BJ (cell line): Measurements from ENCODE around the gene DBN1. TPM values are rescaled to one million over a fixed set of nuclear protein-coding genes. Genes with fewer than 3 reads are reported as not detected.
A peak's percentile ranks its signal among the peaks of the same experiment; 100 is the strongest.
"Not testable (repeated sequence)": the region's sequence is repeated elsewhere in the genome, so short reads cannot be mapped to it uniquely, and the experiment has no call there.

ENCODE experiments used
- CTCF ChIA-PET: fragments of 350-600 bp; formaldehyde crosslinking; extraction: SDS; loops from one replicate; lab custom pipeline; 2021; ENCODE audit warnings: antibody characterized with exemption, inconsistent platforms; lab: Yijun Ruan, JAX
- POLR2A ChIA-PET: fragments of 300-600 bp; sonication (Branson Sonifier 250); formaldehyde crosslinking; extraction: SDS; loops from one replicate; lab custom pipeline; 2021; ENCODE audit warnings: antibody characterized with exemption; lab: Charles Lee
- DNase-seq: peaks from one replicate; pipeline ENCODE4 v3.0.0-alpha.2; 2011; ENCODE audit warnings: low read depth
- H3K27me3 ChIP-seq: 2 replicates; pipeline ENCODE4 v1.6.0; 2011; ENCODE audit warnings: low read length; ENCODE audit not compliant: control insufficient read depth, insufficient read depth
- H3K36me3 ChIP-seq: 2 replicates; pipeline ENCODE4 v1.5.1; 2011; ENCODE audit warnings: low read length; ENCODE audit not compliant: control insufficient read depth, insufficient read depth
- H3K4me3 ChIP-seq: 2 replicates; pipeline ENCODE4 v1.5.1; 2011; ENCODE audit warnings: low read depth, mild to moderate bottlenecking, control low read depth, low read length
- CTCF ChIP-seq: IDR thresholded peaks from 2 replicates; pipeline ENCODE4 v1.5.1; 2011; ENCODE audit warnings: low read depth, mild to moderate bottlenecking, control low read depth, inconsistent platforms, low read length, moderate library complexity; ENCODE audit not compliant: insufficient read depth
- polyA plus RNA-seq: library from polyadenylated mRNA; depleted of rRNA; stranded (reverse); fragments of >200 nt; gene quantifications from 2 replicates; pipeline ENCODE4 v1.2.3, GENCODE V29; 2011

The DBN1 gene
- polyA plus RNA-seq, 1 experiment, result 176 TPM

GRCh38 chr5:177489119-177489716 is 15.8 kb upstream of the DBN1 start:
- CTCF ChIA-PET, result interaction anchor here (0.9 to 3.4 kb wide), 3 partner anchors 11 to 32 kb away, joined by 4 to 16 read pairs (median 6); no protein-coding TSS in a partner anchor
- peaks cover 81% of the 10 kb centered on the region for H3K36me3 ChIP-seq
- POLR2A ChIA-PET, result no interaction called here

GRCh38 chr5:177487975-177488374 is 14.5 kb upstream of the DBN1 start:
- Histone ChIP-seq H3K27me3 (no peaks in the 10 kb centered on the region), H3K36me3 (peaks cover 84% of the 10 kb centered on the region), H3K4me3 (no peak overlapping the region)
- no peak for TF ChIP-seq CTCF
- POLR2A ChIA-PET, result no interaction called here
- DNase-seq, result no peak
- CTCF ChIA-PET, result interaction anchor here (1.8 to 4.0 kb wide), 3 partner anchors 7 to 12 kb away, joined by 6 to 21 read pairs (median 16); no protein-coding TSS in a partner anchor

More at GRCh38 chr5:177489119-177489716, 15.8 kb upstream of the DBN1 start:
- no peak overlapping the region for H3K4me3 ChIP-seq
- H3K27me3 ChIP-seq, result no peaks in the 10 kb centered on the region
- DNase-seq, result no peak
- 0 out of 2 replicates have a peak, but pooled peaks have one; percentile 9 for TF ChIP-seq CTCF

- Histone ChIP-seq H3K36me3 (peaks cover 80% of the 10 kb centered on the region), H3K4me3 (no peak overlapping the region), H3K27me3 (no peaks in the 10 kb centered on the region)
- CTCF ChIA-PET, result interaction anchor here (3.4 to 4.0 kb wide), 2 partner anchors 8 to 13 kb away, joined by 16 to 21 read pairs; no protein-coding TSS in a partner anchor
- no peak for TF ChIP-seq CTCF
- POLR2A ChIA-PET, result no interaction called here
- no peak for DNase-seq
Observed at GRCh38 chr5:177487144-177487543, 13.7 kb upstream of the DBN1 start.

GRCh38 chr5:177486256-177486655 is 12.8 kb upstream of the DBN1 start:
- ChIA-PET CTCF (interaction anchor here (1.6 to 4.0 kb wide), 3 partner anchors 9 to 15 kb away, joined by 4 to 21 read pairs (median 7); no protein-coding TSS in a partner anchor), POLR2A (interaction anchor here (0.7 kb wide), 1 partner anchor 9 kb away, joined by 3 read pairs; no protein-coding TSS in a partner anchor)
- peaks cover 79% of the 10 kb centered on the region for H3K36me3 ChIP-seq
- DNase-seq, result no peak
- no peak for TF ChIP-seq CTCF
- no peak overlapping the region for H3K4me3 ChIP-seq
- no peaks in the 10 kb centered on the region for H3K27me3 ChIP-seq

GRCh38 chr5:177485753-177486152 is 12.3 kb upstream of the DBN1 start:
- CTCF ChIA-PET, result interaction anchor here (1.6 to 4.0 kb wide), 3 partner anchors 9 to 16 kb away, joined by 4 to 21 read pairs (median 7); no protein-coding TSS in a partner anchor
- H3K4me3 ChIP-seq, DNase-seq, H3K27me3 ChIP-seq: not testable (repeated sequence)
- POLR2A ChIA-PET, result interaction anchor here (0.7 kb wide), 1 partner anchor 9 kb away, joined by 3 read pairs; no protein-coding TSS in a partner anchor
- peaks cover 75% of the 10 kb centered on the region for H3K36me3 ChIP-seq
